Stimulated activated CD4-positive, alpha-beta T cell treated with anti-CD3 and anti-CD28 coated beads, TNF-alpha, amount 100 ng/mL, for 24 hours (primary cell): ENCODE measurements around the gene ERCC5.

ENCODE experiments used
- DNase-seq, 3 experiments: peaks; one replicate each; pipeline ENCODE4 v3.0.0-alpha.2; 2020; ENCODE audit warnings: low read depth in 3 of 3

The ERCC5 gene

GRCh38 chr13:102845630-102846260 is at the start of gene ERCC5:
TSS of gene ERCC5 (plus strand) at chr13:102846032. CDS start at chr13:102846267, 235 bp downstream.
- DNase-seq = peak; percentile 91 to 97 (median 92)

DNA sequence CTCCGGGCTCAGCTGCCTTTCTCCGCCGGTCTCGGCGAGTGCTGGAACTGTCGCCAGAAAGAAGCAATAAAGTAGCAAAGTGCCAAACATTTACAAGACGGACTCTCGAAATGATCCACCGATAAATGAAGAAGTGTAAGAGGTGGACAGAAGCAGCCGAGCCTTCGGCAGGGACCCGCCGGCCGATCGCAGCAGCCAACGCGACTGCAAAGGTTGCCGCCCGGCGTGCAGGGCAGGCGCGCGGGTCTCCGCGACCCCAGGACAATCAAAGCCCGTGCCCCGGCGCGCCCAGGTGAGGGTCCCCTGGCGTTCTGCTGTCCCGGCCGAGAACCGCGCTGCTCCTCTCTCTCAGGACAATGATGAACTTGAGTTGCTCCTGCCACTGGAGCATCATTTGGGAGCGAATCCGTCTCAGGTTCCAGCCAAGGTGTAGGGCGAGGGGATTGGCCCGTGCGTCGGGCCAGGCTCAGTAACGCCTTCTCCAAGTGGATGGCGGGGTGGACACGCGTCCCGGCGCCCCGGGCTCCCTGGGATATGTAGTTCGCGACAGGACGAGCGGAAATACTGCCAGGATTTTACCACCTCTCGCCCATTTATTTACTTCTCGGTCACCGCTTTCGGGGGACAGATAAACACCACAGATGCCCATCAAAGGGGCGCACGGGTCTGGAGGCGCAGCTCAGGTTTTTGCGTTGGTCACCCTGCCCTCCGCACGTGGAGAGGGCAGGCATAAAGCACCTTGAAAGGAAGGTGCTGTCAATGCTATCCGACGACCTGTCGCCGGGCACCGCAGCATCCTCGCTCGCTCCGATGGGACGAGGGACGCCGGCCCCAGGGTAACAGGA is 47.0 kb upstream of the ERCC5 start, which contains the start of the genes BIVM and POGLUT2:
Gene BIVM, plus strand, starts transcription at position 539 of the 845 bp plus-strand sequence. CDS start 8,149 bp downstream, outside the sequence.
Gene POGLUT2, minus strand, starts transcription at position 396 of the 845 bp plus-strand sequence. Its CDS starts 306 bp downstream, at position 90.
- peak; percentile 60 to 85 (median 62) for DNase-seq

GRCh38 chr13:102799426-102800144 is 46.2 kb upstream of the ERCC5 start:
- DNase-seq = no peak

- DNase-seq = peak; percentile 62 to 81 (median 71)
These were observed 45.4 kb upstream of the ERCC5 start for GRCh38 chr13:102800145-102801041.

- DNase-seq = no peak
These were observed 40.2 kb upstream of the ERCC5 start for GRCh38 chr13:102805680-102806079.

DNA sequence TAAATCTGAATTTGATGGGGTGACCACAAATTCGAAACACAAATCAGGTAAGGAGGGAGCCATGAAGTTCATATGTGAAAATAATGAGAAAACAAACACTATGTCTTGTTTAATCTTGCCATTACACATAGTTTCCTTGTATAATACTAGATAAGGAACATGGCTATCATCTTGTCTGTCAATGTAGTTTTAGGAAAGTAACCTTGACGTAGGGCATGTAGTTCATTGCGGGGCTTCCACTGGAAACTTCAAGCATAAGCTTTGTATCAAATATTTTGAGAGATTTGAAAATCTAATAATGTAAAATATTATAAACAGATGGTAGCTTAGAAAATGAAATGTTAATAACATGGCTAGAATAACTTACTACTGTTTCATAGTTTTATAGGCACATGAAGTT is 38.1 kb upstream of the ERCC5 start:
- no peak for DNase-seq

DNA sequence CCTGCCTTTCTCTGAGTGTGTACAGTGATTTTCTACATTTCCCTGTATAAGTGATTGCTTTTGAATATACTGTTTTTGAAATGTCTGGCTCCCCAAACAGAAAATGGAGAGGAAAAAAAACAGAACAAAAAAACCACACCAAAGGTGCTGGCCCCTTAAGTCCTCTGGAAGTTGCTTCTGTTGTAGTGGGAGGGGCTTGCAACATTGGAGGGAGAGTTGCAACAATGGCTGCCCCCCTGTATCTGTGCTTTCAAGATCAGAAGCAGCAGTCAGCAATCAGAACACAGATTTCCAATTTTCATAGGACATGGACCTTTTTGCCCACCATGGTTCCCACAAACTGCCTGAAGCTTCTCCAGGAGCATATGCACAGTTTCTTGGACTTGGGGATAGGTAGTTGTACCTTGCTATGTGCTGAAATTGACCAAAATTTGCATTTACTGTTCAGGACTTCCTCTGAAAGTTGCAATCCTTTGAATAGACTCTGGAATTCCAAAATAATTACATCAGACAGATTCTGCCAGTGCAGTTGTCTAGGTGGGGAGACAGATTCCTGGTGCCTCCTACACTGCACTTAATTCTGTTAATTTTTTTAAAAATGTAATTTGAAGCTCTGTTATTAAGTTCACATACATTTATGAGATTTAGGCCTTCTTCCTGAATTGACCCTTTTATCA is 33.1 kb upstream of the ERCC5 start:
- DNase-seq = no peak

- no peak for DNase-seq
These were observed 31.7 kb upstream of the ERCC5 start for GRCh38 chr13:102814025-102814607.

DNA sequence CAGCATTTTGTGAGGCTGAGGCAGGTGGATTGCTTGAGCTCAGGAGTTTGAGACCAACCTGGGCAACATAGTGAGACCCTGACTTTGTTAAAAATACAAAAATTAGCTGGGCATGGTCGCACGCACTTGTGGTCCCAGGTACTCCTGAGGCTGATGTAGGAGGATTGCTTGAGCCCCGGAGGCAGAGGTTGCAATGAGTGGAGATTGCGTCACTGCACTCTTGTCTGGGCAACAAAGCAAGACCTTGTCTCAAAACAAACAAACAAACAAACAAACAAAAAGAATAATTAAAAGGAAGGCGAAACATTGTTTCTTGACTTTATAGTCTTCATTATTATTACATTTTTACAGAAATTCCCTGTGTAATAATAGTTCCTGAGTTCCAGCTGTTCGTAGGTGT is 31.0 kb upstream of the ERCC5 start:
- no peak for DNase-seq

- DNase-seq = no peak
These were observed 30.0 kb upstream of the ERCC5 start for GRCh38 chr13:102815788-102816187.

DNA sequence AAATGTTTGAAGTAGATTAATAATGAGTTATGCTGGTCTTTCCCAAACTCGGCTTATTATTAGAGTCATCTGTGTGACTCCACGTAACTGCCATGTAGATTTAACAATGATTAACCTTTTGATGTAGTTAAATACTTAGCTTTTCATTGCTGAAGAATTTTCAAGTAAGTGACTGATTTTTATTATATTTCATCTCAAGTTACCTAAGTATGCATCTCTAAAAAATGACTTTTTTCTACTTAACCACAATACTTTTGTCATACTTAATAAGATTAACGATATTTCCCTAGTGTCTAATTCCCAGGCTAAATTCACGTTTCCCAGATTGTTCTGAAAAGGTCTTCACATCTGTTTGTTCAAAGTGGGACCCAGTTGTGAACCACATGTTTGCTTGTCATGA is 29.1 kb upstream of the ERCC5 start:
- DNase-seq = no peak

DNA sequence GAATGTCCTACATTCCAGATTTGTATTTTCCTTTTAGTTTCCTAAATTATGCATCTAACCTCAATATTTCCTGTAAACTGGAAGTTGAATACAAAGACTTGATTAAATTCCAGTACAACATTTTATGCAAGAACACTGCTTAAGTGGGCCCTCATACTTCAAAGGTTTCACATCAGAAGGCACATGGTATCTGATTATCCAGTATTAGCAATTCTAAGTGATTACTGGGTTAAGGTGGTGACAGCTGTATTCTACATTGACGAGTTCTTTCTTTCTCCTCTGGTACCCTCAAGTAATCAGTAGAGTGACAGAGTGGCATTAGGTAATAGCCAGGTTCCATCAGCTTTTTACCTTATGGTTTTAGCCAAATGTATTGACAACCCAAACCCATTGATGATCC is 28.6 kb upstream of the ERCC5 start:
- DNase-seq = no peak

DNA sequence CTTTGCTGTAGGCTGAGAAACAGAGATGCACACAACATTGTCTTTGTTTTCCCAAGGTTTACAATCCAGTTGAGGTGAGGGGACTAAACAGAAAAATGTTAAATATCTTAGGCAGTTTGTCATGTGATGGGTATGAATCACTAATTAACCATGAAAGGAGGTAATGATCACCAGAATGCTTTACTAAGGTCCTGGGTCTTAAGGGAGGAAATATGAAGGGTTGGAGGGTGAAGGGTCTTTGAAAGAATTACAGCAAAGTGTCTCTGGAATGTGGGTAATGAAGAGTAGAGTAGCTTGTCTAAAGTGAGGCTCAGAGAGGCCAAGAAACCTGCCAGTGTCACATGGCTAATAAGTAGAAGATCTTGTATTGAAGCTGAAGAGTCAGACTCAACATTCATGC is 27.9 kb upstream of the ERCC5 start:
- no peak for DNase-seq

DNA sequence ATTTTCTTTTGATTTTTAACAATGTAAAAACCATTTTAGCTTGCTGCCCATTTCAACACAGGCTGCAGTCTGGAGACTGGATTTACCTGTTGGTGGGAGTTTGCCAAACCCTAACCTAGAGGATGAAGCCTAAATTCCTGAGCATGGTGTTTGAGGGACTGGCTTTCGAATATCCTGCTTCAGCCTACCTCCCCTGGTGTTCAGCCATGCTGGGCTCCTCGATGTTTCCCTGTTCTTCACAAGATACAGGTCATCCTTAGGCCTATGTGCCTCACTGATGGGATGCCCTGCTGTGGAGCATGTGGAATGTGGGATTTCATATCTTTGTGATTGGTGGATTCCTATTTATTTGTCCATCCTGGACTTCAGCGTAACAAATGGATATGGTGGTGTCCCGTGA is 20.4 kb upstream of the ERCC5 start:
- DNase-seq = no peak

- no peak for DNase-seq
These were observed 19.7 kb upstream of the ERCC5 start for GRCh38 chr13:102825921-102826706.

DNA sequence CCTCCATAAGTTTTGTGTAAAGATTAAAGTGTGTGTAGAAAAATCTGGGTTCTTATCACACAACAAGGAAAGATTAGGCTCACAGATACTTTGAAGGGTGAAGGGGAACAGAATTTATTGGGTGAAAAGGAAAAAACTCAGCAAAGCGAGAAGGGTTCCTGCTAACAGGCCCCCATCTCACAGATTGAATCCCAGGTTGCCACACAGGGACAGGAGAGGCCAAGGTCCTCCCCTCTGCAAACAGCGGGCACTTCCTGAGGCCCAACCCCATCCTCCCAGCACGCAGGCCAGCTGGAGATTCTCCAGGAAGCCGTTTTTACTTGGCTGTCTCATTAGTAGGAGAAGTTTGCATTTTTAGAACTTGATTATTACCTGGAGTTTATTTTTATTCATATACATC is 15.2 kb upstream of the ERCC5 start:
- no peak for DNase-seq

DNA sequence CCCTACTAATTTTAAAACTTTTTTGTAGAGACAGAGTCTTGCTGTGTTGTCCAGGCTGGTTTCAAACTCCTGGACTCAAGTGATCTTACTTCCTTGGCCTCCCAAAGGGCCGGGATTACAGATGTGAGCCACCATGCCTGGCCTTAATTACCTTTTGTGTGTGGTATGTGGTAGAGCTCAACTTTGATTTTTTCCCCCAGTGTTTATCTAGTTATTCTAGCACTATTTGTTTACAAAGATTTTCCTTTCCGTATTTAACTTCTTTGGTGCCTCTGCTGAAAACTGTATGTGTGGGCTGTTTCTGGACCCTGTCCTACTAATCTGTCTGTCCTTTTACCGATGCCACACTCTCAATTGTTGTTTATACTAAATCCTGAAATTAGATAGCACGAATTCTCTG is 9.4 kb upstream of the ERCC5 start:
- no peak for DNase-seq

DNA sequence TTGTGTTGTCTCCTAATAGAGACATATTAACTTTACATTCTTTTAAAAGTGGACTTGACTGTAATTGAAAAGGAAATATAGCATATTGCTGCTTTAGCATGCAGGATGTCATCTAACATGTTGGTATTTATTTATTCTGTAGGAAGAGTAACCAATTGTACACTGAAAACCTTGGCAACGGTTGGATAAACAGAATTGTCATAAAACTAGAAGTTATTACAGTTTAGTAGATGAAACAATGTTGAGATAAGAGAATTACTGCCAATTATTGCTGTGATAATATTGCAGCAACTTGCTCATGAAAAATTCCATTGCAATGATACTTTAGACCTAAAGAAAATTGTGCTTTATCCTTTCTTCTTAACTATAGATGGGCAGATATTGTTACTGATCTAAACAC is 7.6 kb upstream of the ERCC5 start:
- no peak for DNase-seq

DNA sequence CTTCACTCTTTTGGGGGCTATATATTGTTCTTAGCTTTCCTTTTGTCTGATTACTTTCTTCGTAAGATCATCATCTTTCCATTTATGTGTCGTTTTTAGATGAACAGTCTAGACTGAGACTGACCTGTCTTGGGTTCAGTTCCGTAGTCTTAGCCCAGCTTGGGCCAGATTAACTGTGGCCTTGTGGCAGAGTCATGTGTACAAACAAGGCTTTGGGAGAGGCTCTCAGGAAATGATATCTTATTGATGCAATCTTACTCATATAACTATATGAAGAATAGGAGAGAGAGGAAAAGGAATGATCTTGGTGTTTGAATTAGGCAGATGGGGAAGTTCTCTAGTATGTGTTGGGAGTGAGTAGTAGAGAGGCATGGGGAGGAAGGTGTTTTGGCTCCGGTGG is 6.8 kb upstream of the ERCC5 start:
- DNase-seq = no peak

DNA sequence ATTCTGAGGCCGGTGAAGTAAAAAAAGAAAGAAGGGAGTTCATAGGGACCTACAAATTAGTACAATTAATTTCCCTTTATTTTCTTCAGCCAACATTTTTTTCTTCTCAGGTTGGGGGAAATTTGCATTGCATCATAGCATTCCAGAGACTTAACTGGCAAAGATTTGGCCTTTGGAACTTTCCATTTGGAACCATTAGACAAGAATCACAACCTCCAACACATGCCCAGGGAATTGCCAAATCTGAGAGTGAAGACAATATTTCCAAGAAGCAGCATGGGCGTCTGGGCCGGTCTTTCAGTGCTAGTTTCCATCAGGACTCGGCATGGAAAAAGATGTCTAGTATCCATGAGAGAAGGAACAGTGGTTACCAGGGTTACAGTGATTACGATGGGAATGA is 6.4 kb upstream of the ERCC5 start:
- no peak for DNase-seq
